IMR-90 (cell line): ENCODE results near the gene EEF1G. TPM values are rescaled to one million over a fixed set of nuclear protein-coding genes. Genes with fewer than 3 reads are reported as not detected.

ENCODE experiments used
- BHLHE40 ChIP-seq: fragments of 150-350 bp; IDR thresholded peaks from 2 replicates; pipeline ENCODE4 v1.6.1; 2016; ENCODE audit warnings: mild to moderate bottlenecking, low read depth, low read length
- ELK1 ChIP-seq: fragments of 150-350 bp; IDR thresholded peaks from 2 replicates; pipeline ENCODE4 v1.6.1; 2016; ENCODE audit warnings: low read depth, mild to moderate bottlenecking, low read length, moderate library complexity, borderline replicate concordance
- MAFK ChIP-seq: IDR thresholded peaks from 2 replicates; pipeline ENCODE4 v1.6.1; 2012; ENCODE audit warnings: low read depth, low read length, improper control_type of control experiment
- MXI1 ChIP-seq: IDR thresholded peaks from 2 replicates; pipeline ENCODE4 v1.6.1; 2012; ENCODE audit warnings: low read depth, mild to moderate bottlenecking, low read length, moderate library complexity, borderline replicate concordance
- POLR2A ChIP-seq: IDR thresholded peaks from 2 replicates; pipeline ENCODE4 v1.6.1; 2012; ENCODE audit warnings: mild to moderate bottlenecking, low read depth, low read length
- polyA plus RNA-seq, 3 experiments: library from polyadenylated mRNA; depleted of rRNA; stranded (reverse); fragments of >200 nt; gene quantifications; 2 replicates each; pipeline ENCODE4 v1.2.3, GENCODE V29; 2012; ENCODE audit warnings: low replicate concordance in 1 of 3
- total RNA-seq: library from RNA; depleted of rRNA; stranded (reverse); fragments of >200 nt; gene quantifications from 2 replicates; pipeline ENCODE4 v1.2.3, GENCODE V29; 2012

Gene EEF1G
- total and polyA plus RNA-seq, 2 of the 4 experiments (the other 2 are of a cell fraction): 1,684 to 1,857 TPM

- no peak for TF ChIP-seq ELK1
- peak; percentile 88 for TF ChIP-seq BHLHE40
- TF ChIP-seq MAFK: no peak
- peak; percentile 64; the same call in 1 of the 2 replicates for TF ChIP-seq MXI1
- TF ChIP-seq POLR2A: no peak
Measured at GRCh38 chr11:62556108-62556874, 17.4 kb downstream of the EEF1G start (continued).
